Stimulated activated CD8-positive, alpha-beta memory T cell treated with anti-CD3 and anti-CD28 coated beads, Interleukin-7, amount 100 ng/mL, for 4 hours (primary cell): ENCODE measurements around the gene IPCEF1.

ENCODE experiments used
- DNase-seq, 2 donors: peaks; one replicate each; pipeline ENCODE4 v3.0.0-alpha.2; 2020; ENCODE audit warnings: low read depth in 2 of 2

The IPCEF1 gene

DNA sequence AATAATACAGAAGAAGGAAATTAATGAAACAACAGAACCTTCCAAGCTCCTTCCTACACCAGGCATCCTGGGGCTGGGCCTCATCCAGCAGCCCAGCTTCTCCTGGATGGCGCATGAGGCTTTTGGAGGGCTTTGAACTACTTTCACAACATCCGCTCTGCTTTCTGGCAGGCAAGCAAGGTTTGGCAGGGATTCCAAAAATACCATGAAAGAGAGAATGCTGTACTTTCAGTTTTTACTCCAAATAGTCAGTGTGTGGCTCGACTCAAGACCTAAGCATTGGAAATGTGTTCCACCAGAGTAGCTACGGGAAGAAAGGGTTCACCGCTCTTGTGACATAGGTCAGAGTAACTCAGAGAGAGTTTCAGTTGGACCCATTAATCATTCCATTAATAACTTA, 192.2 kb downstream of the IPCEF1 start:
- no peak for DNase-seq

DNA sequence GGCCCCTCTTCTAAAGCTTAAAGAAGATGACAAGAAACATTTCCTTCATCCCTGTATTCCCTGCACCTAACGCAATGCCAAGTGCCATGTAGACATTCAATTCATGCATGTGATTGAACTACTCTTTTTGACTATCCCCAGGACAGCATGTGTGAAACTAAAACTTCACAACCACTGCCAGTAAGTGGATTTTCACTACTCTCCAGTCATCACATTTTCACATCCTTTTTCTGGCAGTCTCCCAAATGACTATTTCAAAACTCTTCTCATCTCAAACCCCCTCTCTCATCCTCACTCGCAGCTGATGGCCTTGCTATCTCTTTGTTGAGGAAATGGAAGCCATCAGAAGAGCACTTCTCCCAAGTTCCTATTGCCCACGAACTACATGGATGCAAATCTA, 194.9 kb downstream of the IPCEF1 start:
- DNase-seq, result no peak

GRCh38 chr6:154159126-154159525, 197.5 kb downstream of the IPCEF1 start:
- no peak for DNase-seq

DNA sequence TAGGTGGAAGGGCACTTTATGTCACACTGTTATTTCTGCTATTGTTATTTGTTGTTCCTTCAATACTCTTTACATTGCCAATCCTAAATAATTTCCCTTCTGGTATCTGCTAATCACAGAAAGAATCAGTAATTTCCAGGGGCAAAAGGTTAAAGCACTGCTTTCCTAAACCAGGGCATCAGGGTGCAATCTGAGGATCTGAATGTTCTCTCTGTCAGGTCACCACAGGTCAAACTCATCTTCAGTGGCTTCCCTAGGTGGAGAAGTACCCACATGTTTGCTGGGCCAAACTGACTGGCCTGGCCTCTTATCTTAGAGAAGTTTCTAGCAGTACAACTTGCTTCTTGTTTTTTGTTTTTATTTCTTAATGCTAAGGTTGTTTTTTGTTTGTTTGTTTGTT, 198.9 kb downstream of the IPCEF1 start:
- no peak for DNase-seq

DNA sequence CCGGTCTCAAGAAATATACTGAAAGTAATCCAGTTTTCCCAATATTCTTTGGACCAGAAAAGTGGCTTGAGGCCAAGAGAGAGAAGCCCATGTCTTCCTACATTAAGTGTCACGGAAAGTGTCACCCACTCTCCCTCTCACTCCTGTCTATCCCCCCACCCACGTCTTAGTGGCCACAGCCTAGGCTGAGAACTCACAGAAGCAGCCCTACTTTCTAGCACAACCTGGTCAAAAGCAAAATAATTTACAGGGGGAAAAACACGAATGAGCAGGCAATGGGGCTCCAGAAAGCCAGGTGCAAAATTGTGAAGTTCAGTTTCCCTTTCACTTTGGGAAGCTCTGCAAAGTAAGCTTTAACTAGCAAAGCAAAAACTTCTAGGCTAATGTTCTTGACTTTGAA, 199.5 kb downstream of the IPCEF1 start:
- peak in 1 of 2 donors; percentile 14 for DNase-seq

DNA sequence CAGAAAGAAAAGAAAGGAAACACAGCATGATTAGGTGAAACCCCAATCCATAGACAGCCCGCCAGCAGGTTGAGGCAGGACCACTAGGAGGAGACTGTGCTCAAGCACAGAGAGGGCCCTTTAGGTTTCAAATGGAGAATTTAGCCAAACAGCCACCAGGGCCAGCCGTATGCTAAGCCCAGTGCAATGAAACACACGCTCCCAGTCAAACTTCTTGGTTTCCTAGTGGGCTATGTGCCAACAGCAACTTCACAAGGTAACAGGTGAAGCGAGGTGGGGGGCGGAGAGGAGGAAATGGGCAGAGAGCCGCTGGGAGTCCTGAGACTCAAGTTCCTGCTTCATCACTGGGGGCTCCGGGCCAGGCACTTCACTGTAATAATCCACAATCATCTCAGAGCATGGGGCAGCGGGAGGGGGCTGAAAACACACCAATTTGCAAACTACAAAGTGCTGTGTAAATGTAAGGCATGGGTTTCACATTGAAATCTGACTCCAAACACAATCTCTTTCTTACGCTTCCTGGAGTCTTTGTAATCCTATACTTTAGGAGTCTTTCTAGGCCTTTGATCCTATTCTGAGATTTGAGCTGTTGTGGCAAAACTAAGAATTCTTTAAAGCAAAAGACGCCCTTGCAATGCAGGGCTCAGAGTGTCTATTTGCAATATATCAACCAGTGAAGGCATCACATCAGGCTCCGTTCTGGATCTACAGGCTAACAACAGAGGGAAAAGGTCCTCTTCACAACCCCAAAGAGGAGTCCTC, 200.3 kb downstream of the IPCEF1 start:
- peak; percentile 42 to 44 for DNase-seq

DNA sequence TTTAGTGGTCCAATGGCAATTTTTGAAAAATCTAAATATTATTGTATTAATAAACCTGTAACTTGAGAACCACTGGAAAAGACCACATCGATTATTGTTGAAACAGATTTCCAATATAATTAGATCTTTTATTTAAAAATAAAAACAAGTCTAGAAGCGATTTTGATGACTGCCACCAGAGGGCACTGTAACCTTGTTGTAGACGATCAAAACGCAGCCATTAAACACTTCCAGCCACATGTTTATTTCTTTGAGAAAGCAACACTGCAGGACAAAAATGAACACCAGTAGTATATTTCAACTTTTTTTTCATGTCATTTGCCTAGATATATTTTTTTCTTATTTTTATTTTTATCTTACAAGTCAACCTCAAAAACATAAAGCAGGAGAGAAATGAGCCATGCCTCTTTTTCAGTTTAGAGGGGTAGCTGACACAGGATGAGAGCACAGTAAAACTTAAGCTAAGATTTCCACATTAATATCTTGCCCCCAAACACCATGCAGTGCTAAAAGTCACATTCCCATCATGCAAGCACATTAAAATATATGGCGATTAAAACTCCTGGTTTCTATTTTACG, 202.1 kb downstream of the IPCEF1 start:
- peak; percentile 27 to 39 for DNase-seq

DNA sequence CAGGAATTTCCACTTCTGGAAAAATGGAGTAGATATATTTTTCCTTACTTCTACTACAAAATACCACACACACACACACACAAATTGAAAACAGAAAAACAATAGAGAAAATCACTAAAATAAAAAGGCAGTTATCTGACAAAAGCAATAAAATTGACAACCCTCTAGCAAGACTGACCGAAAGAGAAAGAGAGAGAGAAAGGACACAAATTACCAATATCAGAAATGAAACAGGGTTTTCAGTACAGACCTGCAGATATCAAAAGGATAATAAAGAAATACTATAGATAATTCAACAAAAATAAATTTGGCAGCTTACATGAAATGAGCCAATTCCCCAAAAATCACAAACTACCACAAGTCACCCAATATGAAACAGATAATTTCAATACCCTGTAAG, 212.8 kb downstream of the IPCEF1 start:
- no peak for DNase-seq

DNA sequence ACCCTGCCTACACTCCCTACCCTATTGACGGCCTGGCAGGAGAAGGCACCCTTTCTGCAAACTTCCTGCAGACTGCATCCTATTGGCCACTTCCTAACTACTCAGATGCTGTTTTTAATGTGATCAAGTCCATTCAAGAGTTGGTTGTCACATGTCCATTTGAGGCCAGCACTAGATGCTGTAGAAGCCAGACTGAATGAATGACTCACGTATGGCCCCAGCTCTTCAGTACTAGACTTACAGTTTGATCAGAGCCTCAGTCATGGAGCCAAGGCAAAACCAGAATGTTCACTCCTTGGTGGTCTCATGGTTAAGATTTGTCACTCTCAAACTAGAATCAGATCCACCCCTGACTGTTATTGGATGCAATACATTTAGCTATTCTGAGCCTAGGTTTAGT, 215.9 kb downstream of the IPCEF1 start:
- no peak for DNase-seq

- DNase-seq, result no peak
Observed at GRCh38 chr6:154139892-154140291, 216.7 kb downstream of the IPCEF1 start.

GRCh38 chr6:154138793-154139192, 217.8 kb downstream of the IPCEF1 start:
- no peak for DNase-seq

DNA sequence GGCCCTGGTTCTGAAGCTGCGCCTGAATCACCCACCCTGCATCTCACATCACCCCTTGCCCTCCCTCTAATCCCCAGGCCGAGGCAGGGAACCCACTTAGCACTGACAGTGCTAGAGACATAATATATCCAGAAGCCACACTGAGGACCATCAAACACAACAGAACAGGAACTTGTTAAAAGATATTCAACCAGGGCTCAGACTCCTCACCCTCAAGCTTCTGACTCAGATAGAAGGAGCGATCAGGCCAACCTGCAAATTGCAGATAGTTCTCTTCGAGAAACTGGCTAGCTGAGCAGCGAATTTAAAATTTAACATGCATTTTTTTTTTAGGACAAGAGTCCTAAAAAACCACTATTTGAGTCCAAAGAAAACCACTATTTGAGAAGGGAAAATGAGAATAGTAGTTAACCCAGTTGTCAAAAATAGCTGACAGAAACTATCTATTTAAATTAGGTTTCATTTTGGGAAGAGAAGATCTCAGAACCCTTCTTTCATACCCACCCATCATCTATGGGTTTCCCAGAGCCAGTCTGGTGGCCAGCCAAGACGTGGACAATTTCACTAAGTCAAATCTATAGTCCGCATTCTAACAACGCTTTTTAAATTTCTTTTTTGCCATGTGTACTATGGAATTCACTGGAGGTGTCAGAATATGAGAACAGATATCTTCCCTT, 222.0 kb downstream of the IPCEF1 start:
- DNase-seq, result no peak

- no peak for DNase-seq
Observed at GRCh38 chr6:154127657-154128056, 228.9 kb downstream of the IPCEF1 start.

GRCh38 chr6:154125421-154125820, 231.2 kb downstream of the IPCEF1 start:
- no peak for DNase-seq

- no peak for DNase-seq
Observed at GRCh38 chr6:154123155-154123956, 233.2 kb downstream of the IPCEF1 start.

DNA sequence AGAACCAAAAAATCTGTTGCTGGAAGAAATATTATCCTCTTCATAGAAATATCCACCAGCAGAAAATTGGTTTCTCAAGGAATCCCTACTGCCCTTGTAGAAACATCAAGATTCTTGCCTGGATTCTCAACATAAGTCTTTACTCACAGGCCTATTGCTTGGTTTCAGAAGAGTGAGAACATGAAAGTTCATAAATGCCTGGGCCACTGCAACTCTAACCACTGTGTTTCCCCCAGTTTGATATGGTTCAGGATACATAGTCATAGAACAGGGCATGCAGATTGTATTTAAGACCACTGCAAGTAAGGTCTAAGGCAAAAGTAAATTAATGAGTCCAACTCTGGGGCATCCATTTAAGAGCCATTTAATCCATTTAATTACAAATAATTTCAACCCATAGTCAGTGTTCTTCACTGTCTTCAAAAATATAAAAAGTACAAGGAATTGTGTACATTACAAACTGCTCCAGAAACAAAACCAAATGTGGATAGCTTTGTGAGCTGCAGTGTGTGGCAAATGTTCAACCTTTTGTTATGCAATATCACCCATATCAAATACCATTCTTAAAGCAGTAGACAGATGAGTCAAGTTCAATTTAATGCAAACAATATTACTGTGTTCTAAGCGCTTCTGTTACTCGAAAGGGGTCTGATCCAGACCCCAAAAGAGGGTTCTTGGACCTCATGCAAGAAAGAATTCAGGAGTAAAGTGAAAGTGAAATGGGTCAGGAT, 234.2 kb downstream of the IPCEF1 start:
- DNase-seq, result no peak

DNA sequence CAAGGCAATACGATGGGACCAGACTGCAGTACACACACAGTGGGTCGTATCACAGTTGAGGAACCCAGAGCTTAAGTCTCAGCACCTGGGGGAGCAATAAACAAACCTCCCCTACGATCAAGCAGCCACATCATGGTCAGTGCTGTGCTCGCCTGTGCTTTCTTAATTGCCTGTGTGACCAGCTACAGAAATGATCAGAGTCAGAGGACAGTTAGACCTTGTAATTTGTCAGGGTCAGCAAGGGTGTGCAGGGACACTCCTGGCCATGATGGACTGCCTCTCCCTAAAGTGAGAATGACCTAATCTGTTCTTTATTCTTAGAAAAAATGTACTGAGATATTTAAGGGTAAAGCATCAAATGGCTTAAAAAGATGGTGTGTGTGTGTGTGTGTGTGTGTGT, 239.1 kb downstream of the IPCEF1 start:
- DNase-seq, result no peak

DNA sequence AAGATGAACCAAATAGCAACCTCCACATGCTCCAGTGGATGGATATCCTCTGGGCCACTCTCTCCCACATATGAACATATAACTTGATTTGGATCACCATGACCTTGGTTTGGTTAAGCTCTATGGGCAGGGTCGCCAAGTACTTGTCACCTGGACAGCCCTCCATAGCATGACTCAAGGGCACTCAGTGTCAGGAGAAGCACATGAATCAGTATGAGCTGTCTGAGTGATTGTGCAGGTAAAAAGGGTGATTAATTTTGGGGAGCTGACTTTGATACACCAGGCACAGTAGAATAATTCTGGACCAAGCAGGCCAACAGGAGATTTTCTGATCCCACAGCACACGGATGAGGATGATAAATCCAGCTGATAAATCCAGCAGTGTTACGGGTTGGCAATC, 243.2 kb downstream of the IPCEF1 start:
- DNase-seq, result no peak

DNA sequence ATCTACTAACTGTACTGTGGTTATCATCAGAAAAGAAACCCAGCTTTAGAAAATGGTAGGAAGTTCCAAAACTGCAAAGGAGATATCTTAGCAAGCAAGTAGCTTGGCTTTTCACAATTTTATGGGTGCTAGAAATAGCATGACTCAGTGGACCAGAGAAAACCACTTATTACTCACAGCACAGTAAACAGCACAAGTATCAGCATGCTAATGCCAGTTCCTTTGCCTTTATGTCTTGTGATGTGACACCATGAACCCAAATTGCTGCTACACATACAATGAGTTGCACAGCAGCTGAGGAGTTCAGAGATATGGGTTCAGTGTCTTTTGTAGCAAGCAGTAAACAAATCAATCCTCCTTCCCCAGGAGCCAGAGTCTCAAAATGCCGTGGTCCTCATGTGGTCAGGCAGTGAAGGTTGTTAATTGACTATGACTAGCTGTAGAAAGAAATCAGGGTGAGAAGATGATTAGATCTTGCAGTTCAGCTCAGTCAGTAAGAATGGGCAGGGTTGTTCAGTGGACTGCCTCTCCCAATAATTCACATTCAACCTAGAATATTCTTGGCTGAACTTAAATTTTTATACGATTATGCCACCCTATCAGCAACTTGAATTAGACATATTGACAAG, 244.3 kb downstream of the IPCEF1 start:
- no peak for DNase-seq

GRCh38 chr6:154111025-154111424, 245.6 kb downstream of the IPCEF1 start:
- no peak for DNase-seq

GRCh38 chr6:154106251-154106650, 250.4 kb downstream of the IPCEF1 start:
- DNase-seq, result no peak
